Fibroblast of lung (primary cell): ENCODE data around the gene RUSC1. TPM values are rescaled to one million over a fixed set of nuclear protein-coding genes. Genes with fewer than 3 reads are reported as not detected.
"Not testable (repeated sequence)": the region's sequence is repeated elsewhere in the genome, so short reads cannot be mapped to it uniquely, and the experiment has no call there.

Experiments
- DNase-seq, 2 donors: peaks; one replicate each; pipeline versions ENCODE4 v3.0.0 to v3.0.0-alpha.2; 2010; ENCODE audit warnings: low read depth in 2 of 2
- H2AFZ ChIP-seq: 2 replicates; pipeline ENCODE4 v1.5.1; 2012; ENCODE audit warnings: low read length, control low read depth, inconsistent platforms
- H3K27ac ChIP-seq: 2 replicates; pipeline ENCODE4 v1.5.1; 2011; ENCODE audit warnings: low read length, control low read depth; ENCODE audit not compliant: insufficient read depth
- H3K27me3 ChIP-seq: 2 replicates; pipeline ENCODE4 v1.5.1; 2011; ENCODE audit warnings: mild to moderate bottlenecking, low read length; ENCODE audit not compliant: control insufficient read depth, insufficient read depth
- H3K36me3 ChIP-seq: 2 replicates; pipeline ENCODE4 v1.5.1; 2011; ENCODE audit warnings: low read length; ENCODE audit not compliant: control insufficient read depth, insufficient read depth
- H3K4me1 ChIP-seq: 2 replicates; pipeline ENCODE4 v1.5.1; 2011; ENCODE audit warnings: low read length; ENCODE audit not compliant: control insufficient read depth, insufficient read depth; ENCODE audit errors: extremely low read depth
- H3K4me2 ChIP-seq: 2 replicates; pipeline ENCODE4 v1.5.1; 2011; ENCODE audit warnings: low read length, control low read depth; ENCODE audit not compliant: insufficient read depth; ENCODE audit errors: extremely low read depth
- H3K4me3 ChIP-seq, 4 experiments: fragments of 200-600 bp in 1 of 4; sonication (generic) in 1 of 4; replicated peaks in 1 of 4; 2 replicates each; pipeline ENCODE4 v1.5.1; 2011 to 2016; ENCODE audit warnings: low read length in 4 of 4, low read depth in 3 of 4, mild to moderate bottlenecking in 3 of 4, control low read depth in 2 of 4, inconsistent platforms in 1 of 4, mixed read lengths in 1 of 4; ENCODE audit not compliant: insufficient read depth in 1 of 4; ENCODE audit errors: control extremely low read depth in 1 of 4
- H3K79me2 ChIP-seq: 2 replicates; pipeline ENCODE4 v1.5.1; 2012; ENCODE audit warnings: mild to moderate bottlenecking, low read length, inconsistent platforms; ENCODE audit not compliant: control insufficient read depth, insufficient read depth
- H3K9ac ChIP-seq: 2 replicates; pipeline ENCODE4 v1.5.1; 2011; ENCODE audit warnings: mild to moderate bottlenecking, low read length, control low read depth; ENCODE audit not compliant: insufficient read depth
- H3K9me3 ChIP-seq: 2 replicates; pipeline ENCODE4 v1.5.1; 2012; ENCODE audit warnings: low read depth, low read length; ENCODE audit not compliant: control insufficient read depth, insufficient read depth
- H4K20me1 ChIP-seq: 2 replicates; pipeline ENCODE4 v1.5.1; 2011; ENCODE audit warnings: low read length; ENCODE audit not compliant: control insufficient read depth, insufficient read depth; ENCODE audit errors: extremely low read depth
- EZH2 ChIP-seq: IDR thresholded peaks from 2 replicates; pipeline ENCODE4 v1.5.1; 2012; ENCODE audit warnings: low read length, control low read depth, mild to moderate bottlenecking; ENCODE audit errors: missing control alignments
- polyA plus RNA-seq, 2 donors: library from polyadenylated mRNA; depleted of rRNA in 1 of 2; stranded (reverse) in 1 of 2; unstranded in 1 of 2; fragments of >200 nt; gene quantifications; 2 replicates each; pipeline ENCODE4 v1.2.1, GENCODE V29; 2011 to 2012; ENCODE audit warnings: missing spikeins in 1 of 2
- total RNA-seq: library from RNA; depleted of rRNA; stranded (reverse); fragments of >200 nt; gene quantifications from 2 replicates; pipeline ENCODE4 v1.2.1, GENCODE V29; 2014
- TF ChIP-seq, protein P1 (sequence below), 2 donors: IDR thresholded peaks in 1 of 2; conservative IDR thresholded peaks in 1 of 2; 1 replicate in 1 of 2; 2 replicates in 1 of 2; pipeline ENCODE4 v1.5.1; 2011 to 2012; ENCODE audit warnings: low read length in 2 of 2, control low read depth in 1 of 2, inconsistent platforms in 1 of 2, low read depth in 1 of 2, mild to moderate bottlenecking in 1 of 2

Gene RUSC1
- total and polyA plus RNA-seq, 2 donors (not counting 1 experiment from before 2014, with no cell fraction given): 12.6 to 16.4 TPM

DNA sequence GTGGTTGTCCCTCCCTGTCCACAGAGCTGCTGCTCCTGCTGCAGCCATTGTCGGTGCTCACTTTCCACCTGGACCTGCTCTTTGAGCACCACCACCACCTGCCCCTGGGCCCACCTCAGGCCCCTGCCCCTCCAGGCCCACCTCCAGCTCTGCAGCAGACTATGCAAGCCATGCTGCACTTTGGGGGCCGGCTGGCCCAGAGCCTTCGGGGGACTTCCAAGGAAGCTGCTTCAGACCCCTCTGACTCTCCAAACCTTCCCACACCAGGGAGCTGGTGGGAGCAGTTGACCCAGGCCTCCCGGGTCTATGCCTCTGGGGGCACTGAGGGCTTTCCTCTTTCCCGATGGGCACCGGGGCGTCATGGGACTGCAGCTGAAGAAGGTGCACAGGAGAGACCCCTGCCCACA, 5.9 kb downstream of the RUSC1 start:
- no peak overlapping the region for H3K4me2 ChIP-seq
- no peaks in the 10 kb centered on the region for H3K27me3 ChIP-seq
- peaks cover 10% of the 10 kb centered on the region for H3K4me1 ChIP-seq
- H3K79me2 ChIP-seq: peaks cover 14% of the 10 kb centered on the region
- H3K4me3 ChIP-seq: no peak overlapping the region
- peaks cover 8% of the 10 kb centered on the region for H3K36me3 ChIP-seq
- no peaks in the 10 kb centered on the region for H3K9me3 ChIP-seq
- H3K9ac ChIP-seq: no peak overlapping the region
- no peak overlapping the region for H2AFZ ChIP-seq
- TF ChIP-seq, protein P1, sequence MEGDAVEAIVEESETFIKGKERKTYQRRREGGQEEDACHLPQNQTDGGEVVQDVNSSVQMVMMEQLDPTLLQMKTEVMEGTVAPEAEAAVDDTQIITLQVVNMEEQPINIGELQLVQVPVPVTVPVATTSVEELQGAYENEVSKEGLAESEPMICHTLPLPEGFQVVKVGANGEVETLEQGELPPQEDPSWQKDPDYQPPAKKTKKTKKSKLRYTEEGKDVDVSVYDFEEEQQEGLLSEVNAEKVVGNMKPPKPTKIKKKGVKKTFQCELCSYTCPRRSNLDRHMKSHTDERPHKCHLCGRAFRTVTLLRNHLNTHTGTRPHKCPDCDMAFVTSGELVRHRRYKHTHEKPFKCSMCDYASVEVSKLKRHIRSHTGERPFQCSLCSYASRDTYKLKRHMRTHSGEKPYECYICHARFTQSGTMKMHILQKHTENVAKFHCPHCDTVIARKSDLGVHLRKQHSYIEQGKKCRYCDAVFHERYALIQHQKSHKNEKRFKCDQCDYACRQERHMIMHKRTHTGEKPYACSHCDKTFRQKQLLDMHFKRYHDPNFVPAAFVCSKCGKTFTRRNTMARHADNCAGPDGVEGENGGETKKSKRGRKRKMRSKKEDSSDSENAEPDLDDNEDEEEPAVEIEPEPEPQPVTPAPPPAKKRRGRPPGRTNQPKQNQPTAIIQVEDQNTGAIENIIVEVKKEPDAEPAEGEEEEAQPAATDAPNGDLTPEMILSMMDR (conservative IDR thresholded peaks at IDR 0.05 in 1 of 2, IDR thresholded peaks at IDR 0.05 in 1 of 2; ENCODE audit: low read depth in 1 of 2, low read length in 2 of 2): no peak
- TF ChIP-seq EZH2: no peak
- peaks cover 3% of the 10 kb centered on the region for H4K20me1 ChIP-seq
- no peak for DNase-seq
- no peak overlapping the region for H3K27ac ChIP-seq

DNA sequence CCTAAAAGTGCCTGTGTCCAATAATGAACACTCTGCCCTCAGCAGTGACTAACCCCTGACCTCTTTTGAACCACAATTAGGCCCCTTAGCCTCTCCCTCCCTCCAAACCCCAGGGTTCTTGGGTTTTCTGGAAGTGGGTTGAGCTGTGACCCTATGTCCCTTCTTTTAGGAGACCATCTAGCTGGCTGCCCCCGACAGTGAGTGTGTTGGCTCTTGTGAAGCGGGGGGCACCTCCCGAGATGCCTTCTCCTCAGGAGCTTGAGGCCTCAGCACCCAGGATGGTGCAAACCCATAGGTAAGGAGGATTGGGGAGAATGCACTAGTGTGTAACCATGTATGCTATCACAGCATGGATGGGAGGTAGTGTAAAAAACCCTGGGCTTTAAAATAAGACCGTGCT, 7.3 kb downstream of the RUSC1 start:
- Histone ChIP-seq H3K4me2 (no peak overlapping the region), H3K36me3 (peaks cover 7% of the 10 kb centered on the region)
- TF ChIP-seq, protein P1 (conservative IDR thresholded peaks at IDR 0.05 in 1 of 2, IDR thresholded peaks at IDR 0.05 in 1 of 2; ENCODE audit: low read depth in 1 of 2, low read length in 2 of 2): no peak
- TF ChIP-seq EZH2: no peak

DNA sequence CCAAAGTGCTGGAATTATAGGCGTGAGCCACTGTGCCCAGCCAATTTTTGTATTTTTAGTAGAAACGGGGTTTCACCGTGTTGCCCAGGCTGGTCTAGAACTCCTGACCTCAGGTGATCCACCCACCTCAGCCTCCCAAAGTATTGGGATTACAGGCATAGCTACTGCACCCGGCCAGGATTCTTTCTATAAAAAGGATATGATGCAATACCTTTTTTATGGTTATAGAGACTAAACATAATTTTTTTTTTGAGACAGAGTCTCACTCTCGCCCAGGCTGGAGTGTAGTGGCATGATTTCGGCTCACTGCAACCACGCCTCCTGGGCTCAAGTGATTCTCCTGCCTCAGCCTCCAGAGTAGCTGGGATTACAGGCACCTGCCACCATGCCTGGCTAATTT, 8.2 kb downstream of the RUSC1 start:
- not testable (repeated sequence) for H4K20me1 ChIP-seq, H3K4me1 ChIP-seq, H3K36me3 ChIP-seq, H2AFZ ChIP-seq, H3K9me3 ChIP-seq, H3K27me3 ChIP-seq, H3K4me3 ChIP-seq, DNase-seq, H3K27ac ChIP-seq, H3K9ac ChIP-seq, H3K4me2 ChIP-seq
- H3K79me2 ChIP-seq: peaks cover 10% of the 10 kb centered on the region

More for the DNA sequence above, 7.3 kb downstream of the RUSC1 start:
- no peak overlapping the region for H2AFZ ChIP-seq
- no peaks in the 10 kb centered on the region for H3K27me3 ChIP-seq
- no peaks in the 10 kb centered on the region for H4K20me1 ChIP-seq
- no peak for DNase-seq
- H3K4me1 ChIP-seq: no peaks in the 10 kb centered on the region
- no peak overlapping the region for H3K4me3 ChIP-seq
- H3K27ac ChIP-seq: no peak overlapping the region
- H3K9ac ChIP-seq: no peak overlapping the region
- peaks cover 10% of the 10 kb centered on the region for H3K79me2 ChIP-seq
- H3K9me3 ChIP-seq: no peaks in the 10 kb centered on the region
